ENCODE data around the gene ENTPD3. TPM values are rescaled to one million over a fixed set of nuclear protein-coding genes. Genes with fewer than 3 reads are reported as not detected.

Gene ENTPD3
- total RNA-seq, 4 donors from 2014 or later: 4.2 to 9.0 (median 6.7) TPM

- DNase-seq (ENCODE audit: low spot score in 2 of 2): no peak
- Histone ChIP-seq H3K9me3 (no peaks in the 10 kb centered on the region), H3K36me3 (no peaks in the 10 kb centered on the region), H3K27ac (peak overlapping the region; percentile 94), H3K27me3 (no peaks in the 10 kb centered on the region), H3K4me3 (peak overlapping the region; percentile 78), H3K4me1 (peaks cover 31% of the 10 kb centered on the region)
- TF ChIP-seq POLR2AphosphoS5 (IDR thresholded peaks at IDR 0.05): no peak
- TF ChIP-seq EP300 (IDR thresholded peaks at IDR 0.05): no peak
- TF ChIP-seq CTCF (IDR thresholded peaks at IDR 0.05): no peak
- no peak for TF ChIP-seq POLR2A (IDR thresholded peaks at IDR 0.05)
- WGBS: 65% methylated on average over 1 of the region's 1 CpG
These were observed 65.1 kb downstream of the ENTPD3 start for GRCh38 chr3:40452057-40452456.

- H3K9me3 ChIP-seq: no peaks in the 10 kb centered on the region
- under 1% methylated on average over 7 of the region's 7 CpGs for WGBS
- TF ChIP-seq POLR2A (IDR thresholded peaks at IDR 0.05) (no peak), EP300 (IDR thresholded peaks at IDR 0.05) (no peak), CTCF (IDR thresholded peaks at IDR 0.05) (no peak), POLR2AphosphoS5 (IDR thresholded peaks at IDR 0.05) (no peak)
These were observed 65.5 kb downstream of the ENTPD3 start for GRCh38 chr3:40452562-40452875.

GRCh38 chr3:40452876-40453730 lies 66.1 kb downstream of the ENTPD3 start:
- Histone ChIP-seq H3K9me3 (no peaks in the 10 kb centered on the region), H3K27ac (peak overlapping the region; percentile 94), H3K36me3 (no peaks in the 10 kb centered on the region), H3K4me1 (peaks cover 35% of the 10 kb centered on the region), H3K27me3 (no peaks in the 10 kb centered on the region), H3K4me3 (peak overlapping the region; percentile 78)
- under 1% methylated on average over 31 of the region's 41 CpGs for WGBS
- TF ChIP-seq POLR2A (IDR thresholded peaks at IDR 0.05) (peak in 1 of 2 donors; percentile 43), POLR2AphosphoS5 (IDR thresholded peaks at IDR 0.05) (peak in 2 of 3 donors; percentile 19 to 62), CTCF (IDR thresholded peaks at IDR 0.05) (no peak)
- DNase-seq (ENCODE audit: low spot score in 2 of 2): peak; percentile 99

More at GRCh38 chr3:40452562-40452875, 65.5 kb downstream of the ENTPD3 start:
- H3K27ac ChIP-seq: peak overlapping the region; percentile 94
- H3K4me1 ChIP-seq: peaks cover 31% of the 10 kb centered on the region
- H3K36me3 ChIP-seq: no peaks in the 10 kb centered on the region
- H3K27me3 ChIP-seq: no peaks in the 10 kb centered on the region
- peak overlapping the region; percentile 78 for H3K4me3 ChIP-seq
- no peak for DNase-seq (ENCODE audit: low spot score in 2 of 2)

- no peak for DNase-seq (ENCODE audit: low spot score in 2 of 2)
- Histone ChIP-seq H3K4me3 (peak overlapping the region; percentile 78), H3K36me3 (peaks cover 4% of the 10 kb centered on the region), H3K9me3 (no peaks in the 10 kb centered on the region), H3K27ac (no peak overlapping the region), H3K4me1 (peaks cover 43% of the 10 kb centered on the region), H3K27me3 (no peaks in the 10 kb centered on the region)
- 48% methylated on average over 6 of the region's 6 CpGs for WGBS
- no peak for TF ChIP-seq CTCF (IDR thresholded peaks at IDR 0.05)
- TF ChIP-seq POLR2AphosphoS5 (IDR thresholded peaks at IDR 0.05): no peak
These were observed 66.9 kb downstream of the ENTPD3 start for GRCh38 chr3:40453933-40454332.

- H3K4me3 ChIP-seq: no peak overlapping the region
- no peak overlapping the region for H3K27ac ChIP-seq
These were observed 68.3 kb downstream of the ENTPD3 start for GRCh38 chr3:40455328-40455727.

More at GRCh38 chr3:40455328-40455727, 68.3 kb downstream of the ENTPD3 start:
- no peaks in the 10 kb centered on the region for H3K27me3 ChIP-seq
- no peak for TF ChIP-seq CTCF (IDR thresholded peaks at IDR 0.05)
- TF ChIP-seq POLR2A (IDR thresholded peaks at IDR 0.05): no peak
- no peak for TF ChIP-seq EP300 (IDR thresholded peaks at IDR 0.05)
- no peak for TF ChIP-seq POLR2AphosphoS5 (IDR thresholded peaks at IDR 0.05)
- 90% methylated on average over 4 of the region's 4 CpGs for WGBS
- no peaks in the 10 kb centered on the region for H3K9me3 ChIP-seq
- DNase-seq (ENCODE audit: low spot score in 2 of 2): no peak
- H3K36me3 ChIP-seq: peaks cover 17% of the 10 kb centered on the region
- peaks cover 50% of the 10 kb centered on the region for H3K4me1 ChIP-seq

Data from suprapubic skin (tissue), 4 donors.